ENCODE data around the gene TENM4.

TENM4 gene

DNA sequence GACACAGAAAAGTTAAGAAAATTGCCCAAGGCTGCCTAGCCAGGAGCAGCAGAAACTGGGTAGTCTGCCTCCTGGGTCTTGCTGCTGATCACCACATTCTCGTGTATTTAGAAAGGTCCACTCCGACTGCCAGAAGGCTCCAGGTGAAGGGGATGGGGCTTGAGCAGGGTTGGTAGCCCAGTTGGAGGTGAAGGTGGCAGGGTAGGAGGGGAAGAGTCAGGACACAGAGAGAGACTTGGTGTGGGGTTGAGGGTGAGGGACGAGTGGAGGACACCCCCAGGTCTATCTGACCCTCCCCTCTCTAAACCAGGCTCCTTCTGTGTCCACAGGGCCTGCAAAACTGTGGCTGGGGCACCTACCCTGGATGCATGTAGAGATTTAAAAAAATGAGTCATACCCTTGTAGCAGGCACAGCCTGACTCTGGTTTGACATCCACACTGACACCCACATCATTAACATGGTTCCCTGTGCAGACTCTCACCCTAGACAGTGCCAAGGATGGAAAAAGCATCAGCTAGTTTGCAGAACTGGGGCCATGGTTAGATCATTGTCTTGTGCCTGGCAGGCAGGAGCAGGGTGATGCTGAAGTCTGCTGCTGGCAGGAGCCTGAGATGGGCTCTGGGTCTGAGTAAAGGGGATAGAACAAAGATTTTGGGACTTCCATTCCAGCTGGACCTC, 273.2 kb downstream of the TENM4 start:
- peak in 1 of 2 donors; percentile 71 for DNase-seq

DNA sequence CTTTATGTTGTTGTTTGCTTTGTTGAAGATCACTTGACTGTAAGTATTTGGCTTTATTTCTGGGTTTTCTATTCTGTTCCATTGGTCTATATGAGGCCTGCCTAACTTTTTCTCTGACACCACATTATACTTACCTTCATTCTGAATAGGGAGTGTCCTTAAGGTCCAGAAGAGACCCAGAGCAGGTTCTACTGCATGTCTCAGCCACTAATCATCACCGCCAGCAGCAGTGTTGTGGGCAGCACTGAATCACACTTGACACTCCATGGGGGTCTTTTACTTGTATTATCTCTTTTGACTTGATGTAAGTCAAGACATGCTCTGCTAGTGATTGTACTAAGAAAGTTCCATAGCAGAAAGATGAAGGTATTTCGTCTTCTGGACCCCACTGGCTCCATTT, 274.9 kb downstream of the TENM4 start:
- no peak for DNase-seq

DNA sequence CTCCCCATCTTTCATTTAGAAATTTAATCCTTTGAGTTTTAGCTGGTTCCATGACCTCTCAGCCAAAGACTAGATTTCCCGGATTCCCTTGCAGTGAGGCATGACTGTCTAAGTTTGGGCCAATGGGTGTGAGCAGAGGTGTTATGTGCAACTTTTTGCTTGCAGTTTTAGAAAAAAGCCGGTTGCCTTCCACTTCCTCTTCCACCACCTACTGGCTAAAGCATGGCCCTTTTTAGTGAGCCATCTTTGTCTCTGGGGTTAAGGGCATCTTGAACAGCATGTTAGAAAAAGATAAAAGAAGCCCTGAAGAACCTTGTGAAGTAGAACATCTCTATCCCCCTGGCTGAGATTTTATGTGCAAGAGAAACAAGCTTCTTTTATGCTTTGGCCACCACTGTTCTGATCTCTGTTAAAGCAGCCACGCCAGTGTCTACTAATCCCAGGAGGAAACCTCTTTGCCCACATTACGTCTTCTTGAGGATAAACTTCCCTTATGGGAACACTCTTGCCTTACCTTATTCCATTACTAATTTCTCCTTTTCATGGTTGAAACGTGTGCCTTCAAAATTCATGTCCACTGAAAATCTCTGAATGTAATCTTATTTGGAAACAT, 279.9 kb downstream of the TENM4 start:
- peak in 1 of 2 donors; percentile 49 for DNase-seq

DNA sequence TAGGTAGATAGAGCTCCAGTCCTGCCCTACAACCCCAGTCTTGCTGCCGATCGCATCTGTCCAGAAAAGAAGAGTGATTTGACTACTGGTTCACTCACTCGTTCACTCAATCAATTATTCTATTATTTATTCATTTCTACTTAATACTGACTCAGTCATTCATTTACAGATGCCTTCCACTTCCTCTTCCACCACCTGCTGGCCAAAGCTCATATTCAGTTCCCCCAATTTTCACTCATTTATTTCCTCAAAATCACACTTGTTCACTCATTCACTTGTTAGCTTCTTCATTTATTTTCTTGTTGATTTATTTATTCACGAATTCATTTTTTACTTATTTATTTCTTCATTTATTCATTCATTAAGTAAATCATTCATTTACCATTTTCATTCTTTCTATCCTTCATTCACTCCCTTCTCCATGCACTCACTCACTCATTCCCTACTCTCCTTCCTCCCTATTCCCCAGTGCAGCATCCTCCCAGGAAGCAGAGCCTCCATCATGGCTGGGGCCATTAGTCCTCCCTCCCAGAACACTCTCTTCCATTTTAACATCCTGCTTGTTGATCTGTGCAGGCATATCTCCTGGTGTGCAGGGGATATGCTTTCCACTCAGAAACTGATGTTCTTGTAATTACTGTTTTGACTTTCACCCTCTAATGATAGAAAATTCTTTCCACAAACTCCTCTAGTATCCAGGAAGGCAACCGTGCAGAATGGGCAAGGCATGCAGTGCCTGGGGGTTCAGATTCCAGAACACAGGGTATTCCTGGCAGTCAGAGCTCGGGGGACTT, 281.0 kb downstream of the TENM4 start:
- DNase-seq = no peak

DNA sequence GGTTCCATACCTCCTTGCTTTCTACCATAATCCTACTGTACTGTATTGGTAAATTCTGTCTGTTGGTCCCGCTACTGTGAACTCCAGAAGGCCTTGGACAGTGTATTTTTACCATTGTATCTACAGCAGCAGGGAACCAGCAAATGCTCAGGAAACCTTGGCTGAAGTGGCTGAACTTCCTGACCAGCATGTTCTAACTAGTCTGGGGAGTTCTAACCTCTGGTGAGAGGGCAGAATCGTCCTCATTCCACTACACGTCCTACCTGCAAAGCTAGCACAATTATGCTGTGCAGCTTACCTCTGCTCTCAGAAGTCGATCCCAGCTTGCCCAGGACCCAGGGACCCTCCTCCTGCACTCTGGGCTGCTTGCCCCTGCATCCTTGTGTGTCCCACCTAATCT, 283.1 kb downstream of the TENM4 start:
- DNase-seq = no peak

DNA sequence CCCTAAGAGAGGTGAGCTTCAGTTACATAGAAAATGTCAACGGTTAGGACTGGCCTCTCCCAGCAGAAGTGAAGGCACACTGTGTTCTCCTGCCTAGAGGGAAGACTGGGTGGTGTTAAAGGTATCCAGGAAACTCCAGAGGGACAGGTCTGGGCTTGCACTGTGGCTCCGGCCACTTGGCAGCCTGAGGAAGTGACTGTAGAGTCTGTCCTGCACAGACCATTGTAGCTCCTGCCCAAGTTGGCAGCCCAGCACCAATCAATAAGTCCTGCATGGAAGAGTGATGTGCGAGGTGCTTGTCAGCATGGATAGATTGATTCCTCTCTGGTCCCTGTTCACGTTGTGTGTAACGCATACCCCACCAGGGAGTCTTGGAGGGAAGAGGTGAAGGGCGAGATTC, 284.8 kb downstream of the TENM4 start:
- DNase-seq = no peak

DNA sequence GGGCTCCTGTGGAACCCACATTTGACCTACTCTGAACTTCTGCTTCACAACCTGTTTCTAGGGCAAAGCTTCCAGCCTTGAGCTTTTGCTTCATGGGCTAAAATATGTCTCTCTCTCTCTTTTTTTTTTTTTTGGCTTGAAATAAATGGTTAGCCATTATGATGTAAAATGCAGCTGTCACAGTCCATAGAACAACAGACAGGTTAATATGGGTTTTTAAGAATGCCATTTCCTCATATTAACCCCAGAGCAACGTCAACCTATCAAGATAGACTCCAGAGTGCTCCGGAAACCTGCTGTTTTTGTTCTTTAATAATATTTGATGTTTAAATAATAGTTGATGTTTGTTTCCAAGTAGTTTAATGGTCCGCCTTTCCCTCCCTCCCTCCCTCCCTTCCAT, 285.6 kb downstream of the TENM4 start:
- no peak for DNase-seq

DNA sequence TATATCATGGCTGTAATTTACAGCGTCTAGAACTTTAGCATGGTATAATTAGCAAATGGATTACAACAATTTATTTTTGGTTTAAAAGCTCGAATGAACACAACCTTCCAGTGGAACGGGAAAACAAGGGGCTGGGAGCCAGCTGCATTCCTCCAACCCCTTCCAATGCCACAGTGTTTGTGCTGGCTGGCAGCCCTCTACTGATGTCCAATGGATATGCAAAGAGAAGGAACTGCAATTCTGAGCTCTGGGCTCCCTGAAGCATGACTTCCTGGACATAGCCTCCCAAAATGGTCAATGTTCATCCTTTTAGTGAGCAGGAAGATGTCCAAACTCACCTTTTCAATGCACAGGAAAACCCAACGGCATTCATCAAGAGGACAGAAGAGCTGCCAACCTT, 288.3 kb downstream of the TENM4 start:
- DNase-seq = no peak

DNA sequence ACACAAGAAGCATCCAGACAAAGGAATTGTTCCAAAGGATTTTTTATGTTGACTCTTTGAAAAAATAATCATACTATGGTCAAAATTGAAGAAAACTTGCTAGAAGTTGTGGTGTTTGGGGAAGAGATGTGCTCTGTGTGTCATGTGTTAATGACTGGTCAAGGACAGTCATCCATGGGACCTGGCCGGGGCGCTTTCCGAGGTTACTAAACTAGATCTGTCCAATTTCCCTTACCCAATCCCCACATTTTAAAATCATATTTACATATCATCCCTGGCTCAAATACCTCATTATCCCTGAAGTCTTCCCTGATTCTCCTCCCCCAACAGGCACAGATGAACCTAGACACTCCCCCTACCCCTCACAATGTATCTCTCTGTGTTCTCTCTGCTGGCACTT, 289.4 kb downstream of the TENM4 start:
- DNase-seq = peak in 1 of 2 donors; percentile 62

DNA sequence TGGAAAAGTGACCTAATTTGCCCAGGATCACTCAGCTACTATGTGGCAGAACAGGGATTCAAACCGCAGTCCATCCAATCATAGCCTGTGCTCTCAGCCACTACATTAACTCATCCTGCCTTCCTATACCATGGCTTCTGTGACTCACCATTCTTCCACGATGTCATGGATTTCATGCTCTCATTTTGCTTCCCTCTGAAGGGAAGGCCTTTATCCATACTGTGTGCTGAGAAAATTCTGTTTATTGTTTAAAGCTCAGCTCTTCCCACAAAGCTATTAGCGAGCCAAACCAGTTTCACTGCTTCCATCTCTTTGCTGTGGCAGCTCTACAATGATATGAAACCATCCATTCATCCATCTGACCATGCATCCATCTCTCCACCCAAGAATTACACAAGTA, 289.9 kb downstream of the TENM4 start:
- DNase-seq = peak in 1 of 2 donors; percentile 50

DNA sequence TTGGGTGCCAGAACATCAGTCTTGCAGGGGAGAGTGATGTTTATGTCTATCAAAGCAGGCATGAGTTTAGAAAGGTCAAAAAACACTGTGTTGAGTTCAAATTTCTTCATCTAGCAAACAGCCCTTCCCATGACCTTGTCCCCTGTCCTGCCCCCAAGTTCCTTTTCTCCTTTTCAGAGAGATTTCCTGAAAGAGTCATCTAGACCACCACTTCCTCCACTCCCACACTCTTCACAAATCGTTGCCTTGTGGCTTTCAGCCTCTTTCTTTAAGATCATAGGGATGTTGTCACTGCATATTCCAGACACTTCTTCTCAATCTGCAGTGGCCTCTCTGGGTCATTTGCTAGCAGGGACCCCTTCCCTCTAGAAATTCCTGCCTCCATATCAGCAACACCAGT, 290.5 kb downstream of the TENM4 start:
- DNase-seq = peak; percentile 83 to 92

DNA sequence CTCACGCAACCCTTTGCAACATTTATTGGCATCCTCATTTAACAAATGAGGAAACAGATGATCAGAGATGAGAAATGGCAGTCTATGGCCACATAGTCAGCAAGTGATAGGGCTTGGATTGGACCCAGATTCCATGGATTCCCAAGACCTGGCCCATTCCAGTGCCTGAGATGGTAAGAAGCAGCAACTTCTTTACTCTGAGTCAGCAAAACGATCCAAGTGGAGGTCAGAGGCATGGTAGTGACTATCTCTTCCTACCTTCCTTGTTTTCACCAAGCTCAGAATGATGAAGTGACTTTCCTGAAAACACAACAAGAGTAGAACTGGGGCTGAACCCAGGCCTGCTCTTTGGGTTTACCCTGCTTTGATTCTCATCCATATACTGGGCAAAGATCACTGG, 293.1 kb downstream of the TENM4 start:
- DNase-seq = no peak

DNA sequence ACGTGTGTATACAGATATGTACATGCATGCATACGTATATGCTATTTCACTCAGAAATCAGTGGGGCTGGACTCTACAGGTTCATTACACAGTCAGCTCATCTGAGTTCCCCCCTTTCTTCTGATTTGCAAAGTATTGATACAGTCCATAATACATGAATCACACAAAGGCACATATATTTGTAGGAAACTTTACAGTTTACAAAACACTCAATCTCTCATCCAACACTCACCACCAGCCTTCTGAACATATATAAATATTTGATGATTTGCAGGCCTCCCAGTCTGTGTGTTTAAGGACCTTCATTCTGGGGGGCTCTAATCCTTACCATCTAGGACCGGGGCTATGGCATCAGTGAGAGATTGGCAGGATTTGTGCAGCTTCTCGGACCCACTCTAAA, 293.8 kb downstream of the TENM4 start:
- DNase-seq = no peak

DNA sequence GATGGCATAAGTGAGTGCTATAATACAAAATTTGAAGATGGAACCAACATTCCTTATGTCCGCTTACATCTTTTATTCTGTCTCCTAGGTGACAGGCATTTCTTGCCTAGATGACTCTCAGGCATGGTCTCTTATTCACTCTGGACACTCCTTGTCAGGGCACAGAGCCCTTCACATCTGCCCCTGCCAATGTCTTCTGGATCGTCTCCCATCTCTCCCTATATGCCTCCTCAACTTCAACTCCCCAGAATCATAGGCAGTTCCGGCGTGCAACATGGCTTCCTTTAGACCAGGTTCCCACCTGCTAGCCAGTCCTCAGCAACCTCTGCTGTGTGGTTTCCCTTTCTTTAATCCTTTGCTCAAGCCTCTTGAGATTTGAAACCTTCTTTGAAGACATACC, 300.9 kb downstream of the TENM4 start:
- DNase-seq = no peak

DNA sequence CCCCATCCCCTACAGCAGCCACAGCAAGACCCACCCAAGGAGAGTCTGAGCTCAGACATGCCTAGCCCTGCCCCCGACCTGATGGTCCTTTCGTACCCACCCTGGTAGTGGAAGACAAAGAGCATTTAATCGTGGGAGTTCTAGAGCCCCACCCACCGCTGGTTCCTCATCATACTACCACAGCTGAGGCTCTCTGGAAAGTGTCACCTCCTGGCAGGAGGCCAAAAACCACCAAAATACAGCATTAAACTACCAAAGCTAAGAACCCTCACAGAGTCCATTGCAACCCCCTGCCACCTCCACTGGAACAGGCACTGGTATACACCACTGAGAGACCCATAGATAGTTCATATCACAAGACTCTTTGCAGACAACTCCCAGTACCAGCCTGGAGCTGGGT, 311.1 kb downstream of the TENM4 start:
- peak in 1 of 2 donors; percentile 32 for DNase-seq

DNA sequence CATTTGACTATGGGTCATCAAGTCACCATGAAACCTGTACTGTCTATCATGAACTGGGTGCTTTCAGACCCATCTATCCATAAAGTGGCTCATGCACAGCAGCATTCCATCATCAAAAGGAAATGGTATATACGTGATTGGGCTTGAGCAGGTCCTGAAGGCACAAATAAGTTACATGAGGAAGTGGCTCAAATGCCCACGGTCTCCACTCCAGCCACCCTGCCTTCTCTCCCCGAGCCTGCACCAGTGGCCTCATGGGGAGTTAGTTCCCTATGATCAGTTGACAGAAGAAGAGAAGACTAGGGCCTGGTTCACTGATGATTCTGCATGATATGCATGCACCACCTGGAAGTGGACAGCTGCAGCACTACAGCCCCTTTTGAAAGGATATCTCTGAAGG, 312.5 kb downstream of the TENM4 start:
- peak in 1 of 2 donors; percentile 55 for DNase-seq

DNA sequence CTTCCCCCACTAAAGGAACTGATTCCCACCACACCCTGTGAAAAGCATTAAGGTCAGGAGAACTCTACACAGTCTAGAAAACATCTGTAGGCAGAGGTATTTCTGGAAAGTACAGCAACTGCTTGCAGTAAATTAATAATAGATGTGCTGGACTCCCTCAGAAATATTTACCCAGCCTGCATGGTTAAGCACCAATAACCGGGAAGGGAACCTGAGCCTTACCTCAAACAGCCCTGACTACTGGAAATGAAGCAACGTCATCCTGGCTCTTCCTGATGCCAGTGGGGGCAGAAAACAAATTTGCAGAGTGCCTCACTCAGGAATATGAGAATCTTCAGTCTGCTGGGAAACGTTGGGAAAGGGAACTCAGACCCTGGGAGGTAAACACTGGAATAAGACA, 318.1 kb downstream of the TENM4 start:
- DNase-seq = no peak

DNA sequence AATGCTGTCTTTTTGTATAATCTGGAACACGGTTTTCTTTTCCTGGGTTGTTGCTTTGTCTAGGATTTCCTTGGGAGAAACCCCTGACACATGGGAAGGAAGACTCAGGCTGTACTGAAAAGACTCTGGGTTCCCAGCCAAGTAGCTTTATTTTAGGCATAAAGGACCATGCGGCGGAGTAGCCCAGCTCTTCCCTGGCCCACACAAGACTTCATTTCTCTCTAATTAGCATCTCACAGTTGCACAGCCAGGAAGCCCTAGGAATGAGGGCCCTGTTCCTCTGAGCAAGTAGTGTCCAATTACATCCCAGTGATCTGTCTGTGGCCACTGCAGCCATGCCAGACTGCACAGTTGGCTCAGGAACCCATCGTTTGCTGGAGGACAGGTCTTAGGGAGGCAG, 319.5 kb downstream of the TENM4 start:
- no peak for DNase-seq

DNA sequence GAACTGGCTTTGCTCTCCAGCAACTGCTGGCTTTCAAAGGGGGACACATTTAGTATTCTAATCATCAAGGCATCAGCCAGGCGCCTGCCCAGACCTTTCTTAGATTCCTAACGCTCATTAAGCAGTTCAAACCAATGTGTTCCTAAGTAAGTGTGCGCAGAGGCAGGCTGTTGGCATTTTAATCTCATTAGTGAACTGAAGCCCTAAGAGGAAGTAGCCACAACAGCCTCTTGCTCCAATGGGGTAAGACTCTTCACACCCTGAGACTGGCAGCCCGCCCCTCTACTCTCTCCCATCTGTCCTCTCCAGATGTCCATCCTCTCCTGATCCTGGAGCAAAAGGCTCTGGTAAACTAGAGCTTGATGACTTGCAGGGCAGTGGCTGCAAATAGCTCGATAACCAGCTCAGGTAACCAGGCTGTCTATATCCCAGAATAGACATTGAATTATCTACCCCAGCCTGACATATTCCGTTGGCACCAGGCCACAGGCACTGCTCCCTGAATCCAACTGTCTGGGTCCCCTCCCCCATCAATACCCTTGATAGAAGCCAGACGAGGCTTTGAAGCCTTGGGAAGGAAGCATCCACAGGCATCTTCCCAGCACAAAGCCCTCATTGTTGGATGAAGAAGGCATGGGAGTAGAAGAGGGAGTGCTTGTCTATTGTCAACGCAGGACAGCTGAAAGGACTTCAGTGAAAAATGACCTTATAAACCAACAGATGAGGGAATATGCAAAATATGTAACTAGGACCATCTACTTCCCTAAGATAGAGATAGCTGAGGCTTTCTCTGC, 321.1 kb downstream of the TENM4 start:
- DNase-seq = no peak

DNA sequence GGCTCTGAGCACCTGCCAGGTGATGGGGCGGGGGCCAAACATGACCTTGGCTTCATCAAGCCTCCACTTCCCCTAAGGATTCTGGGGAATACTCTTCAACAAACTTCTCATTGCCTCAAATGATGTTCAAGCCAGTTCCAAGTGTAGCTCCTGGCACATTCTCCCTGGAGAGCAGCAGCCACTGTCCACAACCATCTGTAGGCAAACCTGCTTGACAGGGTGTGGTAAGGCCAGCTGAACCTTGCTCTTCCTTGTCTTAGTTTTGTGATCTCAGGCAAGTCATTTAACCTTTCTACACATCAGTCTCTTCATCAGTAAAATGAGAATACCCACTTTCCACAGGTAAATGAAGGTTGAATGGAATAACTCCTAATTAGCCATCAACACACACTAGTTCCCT, 323.3 kb downstream of the TENM4 start:
- no peak for DNase-seq

DNA sequence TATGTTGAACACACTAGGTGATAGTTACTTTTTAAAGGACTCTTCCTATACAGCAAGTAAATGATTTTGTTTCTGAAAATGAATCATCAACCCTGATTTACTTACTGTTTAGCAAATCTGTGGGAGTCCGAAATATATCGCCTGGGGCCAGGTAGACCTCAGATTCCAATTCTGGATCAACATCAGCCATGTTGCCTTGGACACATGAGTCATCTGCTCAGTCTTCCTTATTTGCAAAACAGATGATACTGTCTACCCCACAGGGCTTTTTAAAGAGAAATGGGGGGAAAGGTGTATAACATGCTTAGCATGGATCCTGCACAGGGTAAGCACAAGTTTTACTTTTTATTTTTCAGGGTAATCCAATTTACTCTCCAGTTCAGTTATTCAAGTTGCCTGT, 324.2 kb downstream of the TENM4 start:
- DNase-seq = no peak

DNA sequence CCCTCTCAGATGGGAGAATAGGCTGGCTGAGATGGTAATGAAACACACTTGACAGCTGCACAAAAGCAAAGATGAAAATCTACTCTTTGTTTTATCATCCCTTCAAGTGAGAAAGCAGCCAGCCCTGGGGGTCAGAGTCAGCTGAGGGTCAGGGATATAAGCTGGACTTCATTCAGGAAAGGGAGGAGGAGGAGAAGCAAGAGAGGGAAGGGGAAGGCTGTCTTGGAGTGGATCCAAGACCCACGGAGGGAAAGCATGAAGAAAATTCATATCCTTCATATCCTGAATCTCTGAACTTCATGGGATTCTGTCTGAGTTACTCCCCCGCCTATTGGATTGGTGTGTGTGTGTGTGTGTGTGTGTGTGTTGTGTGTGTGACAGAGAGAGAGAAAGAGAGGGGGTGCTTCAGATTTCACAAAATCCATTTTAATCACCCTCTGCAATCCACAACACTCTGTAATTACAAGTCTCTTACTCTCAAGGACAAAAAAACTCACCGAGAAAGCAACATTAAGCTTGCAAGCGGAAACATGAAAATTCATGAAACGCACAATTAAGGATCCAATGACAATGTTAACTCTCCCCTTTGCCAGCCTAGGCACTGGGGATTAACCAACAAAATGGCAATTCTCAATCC, 327.7 kb downstream of the TENM4 start:
- no peak for DNase-seq

DNA sequence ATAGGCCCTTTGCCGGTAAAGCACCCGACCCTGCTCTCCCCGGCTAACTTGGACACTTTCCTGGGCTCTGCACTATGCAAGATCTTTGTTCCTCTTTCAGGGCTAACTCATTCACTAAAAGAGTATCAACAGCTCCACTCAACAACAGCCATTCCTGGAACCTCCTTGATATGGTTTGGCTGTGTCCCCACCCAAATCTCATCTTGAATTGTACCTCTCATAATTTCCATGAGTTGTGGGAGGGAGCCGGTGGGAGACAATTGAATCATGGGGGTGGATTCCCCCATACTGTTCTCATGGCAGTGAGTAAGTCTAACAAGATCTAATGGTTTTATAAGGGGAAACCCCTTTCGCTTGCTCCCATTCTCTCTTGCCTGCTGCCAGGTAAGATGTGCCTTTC, 330.0 kb downstream of the TENM4 start:
- peak in 1 of 2 donors; percentile 25 for DNase-seq
